SU-DHL-6 (cell line): ENCODE measurements around the gene NOX5.

Experiments used
- EZH2phosphoT487 ChIP-seq: fragments of 200-600 bp; sonication (generic), shearing (Covaris generic); conservative IDR thresholded peaks from 2 replicates; pipeline ENCODE4 v1.6.1; 2018; ENCODE audit warnings: mild to moderate bottlenecking, antibody characterized with exemption, low read length, moderate library complexity, mixed read lengths
- TF ChIP-seq, protein P1 (sequence below): fragments of 200-600 bp; sonication (generic); IDR thresholded peaks from one replicate; pipeline ENCODE4 v1.5.1; 2017; ENCODE audit warnings: antibody characterized with exemption, mild to moderate bottlenecking, low read length, moderate library complexity; ENCODE audit not compliant: insufficient read depth, poor library complexity, severe bottlenecking

DNA sequence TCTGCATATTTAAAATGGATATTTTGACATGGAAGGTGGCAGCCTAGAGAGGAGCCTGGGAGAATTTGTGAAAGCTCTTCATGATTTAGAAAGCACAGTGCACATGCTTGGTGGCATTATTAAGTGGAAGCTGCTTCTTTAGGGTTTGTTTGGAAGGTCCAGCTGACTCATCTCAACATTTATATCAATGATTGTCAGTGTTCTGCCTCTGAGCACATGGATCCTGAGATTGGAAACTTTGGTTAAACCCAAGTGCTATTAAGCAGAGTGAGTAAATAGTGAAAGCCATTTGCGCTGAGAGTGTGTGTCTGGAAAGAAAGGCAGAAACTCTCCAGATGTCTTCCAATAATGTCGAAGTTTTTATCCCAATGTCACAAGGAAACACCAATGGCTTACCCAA, 7.4 kb downstream of the NOX5 start:
- TF ChIP-seq, protein P1, sequence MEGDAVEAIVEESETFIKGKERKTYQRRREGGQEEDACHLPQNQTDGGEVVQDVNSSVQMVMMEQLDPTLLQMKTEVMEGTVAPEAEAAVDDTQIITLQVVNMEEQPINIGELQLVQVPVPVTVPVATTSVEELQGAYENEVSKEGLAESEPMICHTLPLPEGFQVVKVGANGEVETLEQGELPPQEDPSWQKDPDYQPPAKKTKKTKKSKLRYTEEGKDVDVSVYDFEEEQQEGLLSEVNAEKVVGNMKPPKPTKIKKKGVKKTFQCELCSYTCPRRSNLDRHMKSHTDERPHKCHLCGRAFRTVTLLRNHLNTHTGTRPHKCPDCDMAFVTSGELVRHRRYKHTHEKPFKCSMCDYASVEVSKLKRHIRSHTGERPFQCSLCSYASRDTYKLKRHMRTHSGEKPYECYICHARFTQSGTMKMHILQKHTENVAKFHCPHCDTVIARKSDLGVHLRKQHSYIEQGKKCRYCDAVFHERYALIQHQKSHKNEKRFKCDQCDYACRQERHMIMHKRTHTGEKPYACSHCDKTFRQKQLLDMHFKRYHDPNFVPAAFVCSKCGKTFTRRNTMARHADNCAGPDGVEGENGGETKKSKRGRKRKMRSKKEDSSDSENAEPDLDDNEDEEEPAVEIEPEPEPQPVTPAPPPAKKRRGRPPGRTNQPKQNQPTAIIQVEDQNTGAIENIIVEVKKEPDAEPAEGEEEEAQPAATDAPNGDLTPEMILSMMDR: no peak
- TF ChIP-seq EZH2phosphoT487: no peak
